GM12878 (cell line): ENCODE results near the gene CASTOR1.

Experiments
- CEBPB ChIP-seq, 2 experiments: fragments of 150-350 bp in 1 of 2; IDR thresholded peaks; 2 replicates each; pipeline ENCODE4 v1.6.1; 2012 to 2014; ENCODE audit warnings: low read depth in 2 of 2, low read length in 2 of 2, borderline replicate concordance in 1 of 2, inconsistent platforms in 1 of 2
- CHD2 ChIP-seq: IDR thresholded peaks from 2 replicates; pipeline ENCODE4 v1.6.1; 2011; ENCODE audit warnings: low read depth, low read length, improper control_type of control experiment, borderline replicate concordance
- EGR1 ChIP-seq, 2 experiments: IDR thresholded peaks; 1 replicate in 1 of 2; 2 replicates in 1 of 2; pipeline ENCODE4 v1.6.1; 2011 to 2012; ENCODE audit warnings: low read depth in 2 of 2, low read length in 2 of 2, borderline replicate concordance in 1 of 2, mild to moderate bottlenecking in 1 of 2, moderate library complexity in 1 of 2
- HDAC2 ChIP-seq: fragments of 200-600 bp; sonication (generic); IDR thresholded peaks from 2 replicates; pipeline ENCODE4 v1.6.1; 2017
- HDAC6 ChIP-seq: fragments of 200-600 bp; sonication (generic); IDR thresholded peaks from one replicate; pipeline ENCODE4 v1.8.0; 2017; ENCODE audit warnings: antibody characterized with exemption; ENCODE audit not compliant: unreplicated experiment
- HSF1 ChIP-seq: fragments of 150-350 bp; IDR thresholded peaks from 2 replicates; pipeline ENCODE4 v1.6.1; 2014; ENCODE audit warnings: mild to moderate bottlenecking, low read depth, low read length
- JUNB ChIP-seq: IDR thresholded peaks from 2 replicates; pipeline ENCODE4 v1.6.1; 2016; ENCODE audit warnings: antibody characterized with exemption, mild to moderate bottlenecking
- MXI1 ChIP-seq: fragments of 150-350 bp; IDR thresholded peaks from 2 replicates; pipeline ENCODE4 v1.6.1; 2011; ENCODE audit warnings: low read depth, mild to moderate bottlenecking, inconsistent platforms, low read length, improper control_type of control experiment
- MYC ChIP-seq: IDR thresholded peaks from 2 replicates; pipeline ENCODE4 v1.6.1; 2011; ENCODE audit warnings: mild to moderate bottlenecking, low read length, moderate library complexity, inconsistent platforms; ENCODE audit not compliant: insufficient read depth, insufficient replicate concordance, insufficient read length, severe bottlenecking
- PBX3 ChIP-seq: IDR thresholded peaks from 2 replicates; pipeline ENCODE4 v1.6.1; 2011; ENCODE audit warnings: mild to moderate bottlenecking, low read depth, low read length, moderate library complexity; ENCODE audit not compliant: insufficient replicate concordance
- POLR2A ChIP-seq: IDR thresholded peaks from 2 replicates; pipeline ENCODE4 v1.6.1; 2011; ENCODE audit warnings: low read depth, mild to moderate bottlenecking, low read length
- SMC3 ChIP-seq: IDR thresholded peaks from 2 replicates; pipeline ENCODE4 v1.6.1; 2011; ENCODE audit warnings: low read length, improper control_type of control experiment, borderline replicate concordance
- TF ChIP-seq, protein P1 (sequence below), 3 experiments: IDR thresholded peaks in 2 of 3; conservative IDR thresholded peaks in 1 of 3; 2 replicates each; pipeline ENCODE4 v1.5.1; 2011; ENCODE audit warnings: low read depth in 3 of 3, low read length in 3 of 3, mild to moderate bottlenecking in 3 of 3, control low read depth in 2 of 3, moderate library complexity in 2 of 3, inconsistent platforms in 1 of 3, mixed read lengths in 1 of 3; ENCODE audit not compliant: control insufficient read depth in 2 of 3, insufficient read depth in 1 of 3; ENCODE audit errors: extremely low read depth in 1 of 3
- TF ChIP-seq, protein P2 (sequence below): IDR thresholded peaks from 2 replicates; pipeline ENCODE4 v1.6.1; 2012; ENCODE audit warnings: low read length, inconsistent platforms

- TF ChIP-seq CEBPB (IDR thresholded peaks at IDR 0.05; ENCODE audit: borderline replicate concordance in 1 of 2, low read depth in 2 of 2, low read length in 2 of 2) (no peak), PBX3 (no peak), POLR2A (no peak), EGR1 (IDR thresholded peaks at IDR 0.05; ENCODE audit: borderline replicate concordance in 1 of 2, low read depth in 2 of 2, low read length in 2 of 2) (no peak), CHD2 (no peak), HDAC2 (no peak), SMC3 (no peak), JUNB (no peak), MXI1 (no peak), MYC (no peak), HDAC6 (no peak), HSF1 (no peak)
- TF ChIP-seq, protein P1, sequence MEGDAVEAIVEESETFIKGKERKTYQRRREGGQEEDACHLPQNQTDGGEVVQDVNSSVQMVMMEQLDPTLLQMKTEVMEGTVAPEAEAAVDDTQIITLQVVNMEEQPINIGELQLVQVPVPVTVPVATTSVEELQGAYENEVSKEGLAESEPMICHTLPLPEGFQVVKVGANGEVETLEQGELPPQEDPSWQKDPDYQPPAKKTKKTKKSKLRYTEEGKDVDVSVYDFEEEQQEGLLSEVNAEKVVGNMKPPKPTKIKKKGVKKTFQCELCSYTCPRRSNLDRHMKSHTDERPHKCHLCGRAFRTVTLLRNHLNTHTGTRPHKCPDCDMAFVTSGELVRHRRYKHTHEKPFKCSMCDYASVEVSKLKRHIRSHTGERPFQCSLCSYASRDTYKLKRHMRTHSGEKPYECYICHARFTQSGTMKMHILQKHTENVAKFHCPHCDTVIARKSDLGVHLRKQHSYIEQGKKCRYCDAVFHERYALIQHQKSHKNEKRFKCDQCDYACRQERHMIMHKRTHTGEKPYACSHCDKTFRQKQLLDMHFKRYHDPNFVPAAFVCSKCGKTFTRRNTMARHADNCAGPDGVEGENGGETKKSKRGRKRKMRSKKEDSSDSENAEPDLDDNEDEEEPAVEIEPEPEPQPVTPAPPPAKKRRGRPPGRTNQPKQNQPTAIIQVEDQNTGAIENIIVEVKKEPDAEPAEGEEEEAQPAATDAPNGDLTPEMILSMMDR (IDR thresholded peaks at IDR 0.05 in 2 of 3, conservative IDR thresholded peaks at IDR 0.05 in 1 of 3; ENCODE audit: control insufficient read depth in 2 of 3, extremely low read depth in 1 of 3, insufficient read depth in 1 of 3, low read depth in 3 of 3, low read length in 3 of 3): no peak
- TF ChIP-seq, protein P2, sequence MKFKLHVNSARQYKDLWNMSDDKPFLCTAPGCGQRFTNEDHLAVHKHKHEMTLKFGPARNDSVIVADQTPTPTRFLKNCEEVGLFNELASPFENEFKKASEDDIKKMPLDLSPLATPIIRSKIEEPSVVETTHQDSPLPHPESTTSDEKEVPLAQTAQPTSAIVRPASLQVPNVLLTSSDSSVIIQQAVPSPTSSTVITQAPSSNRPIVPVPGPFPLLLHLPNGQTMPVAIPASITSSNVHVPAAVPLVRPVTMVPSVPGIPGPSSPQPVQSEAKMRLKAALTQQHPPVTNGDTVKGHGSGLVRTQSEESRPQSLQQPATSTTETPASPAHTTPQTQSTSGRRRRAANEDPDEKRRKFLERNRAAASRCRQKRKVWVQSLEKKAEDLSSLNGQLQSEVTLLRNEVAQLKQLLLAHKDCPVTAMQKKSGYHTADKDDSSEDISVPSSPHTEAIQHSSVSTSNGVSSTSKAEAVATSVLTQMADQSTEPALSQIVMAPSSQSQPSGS: no peak
These were observed 51.2 kb downstream of the CASTOR1 start for GRCh38 chr22:30238136-30238535.
